GM18508 (cell line): ENCODE measurements around the gene OR2D3.
A peak's percentile ranks its signal among the peaks of the same experiment; 100 is the strongest.
"Not testable (repeated sequence)": the region's sequence is repeated elsewhere in the genome, so short reads cannot be mapped to it uniquely, and the experiment has no call there.

Source experiments
- ATAC-seq: cut with Tn5 transposase; IDR thresholded peaks from one replicate; pipeline ENCODE4 v1.9.1; 2021; ENCODE audit warnings: moderate number of reproducible peaks; ENCODE audit not compliant: insufficient read depth, unreplicated experiment

OR2D3 gene

DNA sequence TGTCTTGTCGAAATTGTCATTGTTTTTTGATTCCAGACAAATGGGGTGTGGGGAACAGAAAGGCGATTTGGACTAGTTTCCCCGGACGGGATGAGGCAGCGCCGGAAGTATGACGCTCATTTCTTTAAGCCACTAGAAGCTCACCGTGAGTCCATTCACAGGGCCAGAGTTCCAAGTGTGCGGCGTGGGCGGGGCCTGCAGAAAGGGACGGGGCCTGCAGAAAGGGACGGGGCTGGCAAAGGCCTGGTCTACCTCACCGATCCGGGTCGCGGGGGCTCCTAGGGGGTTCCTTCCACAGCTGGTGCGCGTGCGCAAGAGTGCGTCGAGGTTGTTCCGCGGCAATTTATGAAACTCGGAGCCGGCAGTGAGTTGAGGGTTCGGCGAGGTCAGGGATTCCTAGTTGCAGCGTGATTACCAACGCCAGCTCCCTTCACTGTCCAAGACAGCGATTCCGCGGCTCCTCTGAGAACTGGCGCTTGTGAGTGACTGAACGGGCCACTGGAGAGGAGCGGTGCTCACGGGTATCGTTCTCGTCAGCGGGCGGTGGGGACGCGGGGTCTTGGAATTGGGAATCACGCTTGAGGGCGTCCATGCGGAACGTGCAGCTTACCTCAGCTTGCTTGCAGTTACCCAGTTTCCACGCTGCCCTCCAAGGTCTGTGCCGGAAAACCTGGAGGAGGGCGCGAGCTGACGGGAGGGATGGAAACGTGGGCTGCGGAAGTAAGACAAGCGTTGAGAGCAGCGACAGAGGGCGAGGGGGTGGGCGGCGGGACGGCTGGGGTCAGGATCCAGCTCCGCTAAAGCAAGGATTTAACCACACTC lies 5.6 kb downstream of the OR2D3 start, which contains the start of gene ZNF215:
Gene ZNF215, plus strand, starts transcription at position 219 of the 822 bp plus-strand sequence. CDS start 5,847 bp downstream, outside the sequence.
- ATAC-seq, result no peak

- peak; percentile 71 for ATAC-seq
Observed at GRCh38 chr11:6927030-6927617, 6.3 kb downstream of the OR2D3 start.

- ATAC-seq, result no peak
Observed at GRCh38 chr11:6928916-6929315, 8.1 kb downstream of the OR2D3 start.

DNA sequence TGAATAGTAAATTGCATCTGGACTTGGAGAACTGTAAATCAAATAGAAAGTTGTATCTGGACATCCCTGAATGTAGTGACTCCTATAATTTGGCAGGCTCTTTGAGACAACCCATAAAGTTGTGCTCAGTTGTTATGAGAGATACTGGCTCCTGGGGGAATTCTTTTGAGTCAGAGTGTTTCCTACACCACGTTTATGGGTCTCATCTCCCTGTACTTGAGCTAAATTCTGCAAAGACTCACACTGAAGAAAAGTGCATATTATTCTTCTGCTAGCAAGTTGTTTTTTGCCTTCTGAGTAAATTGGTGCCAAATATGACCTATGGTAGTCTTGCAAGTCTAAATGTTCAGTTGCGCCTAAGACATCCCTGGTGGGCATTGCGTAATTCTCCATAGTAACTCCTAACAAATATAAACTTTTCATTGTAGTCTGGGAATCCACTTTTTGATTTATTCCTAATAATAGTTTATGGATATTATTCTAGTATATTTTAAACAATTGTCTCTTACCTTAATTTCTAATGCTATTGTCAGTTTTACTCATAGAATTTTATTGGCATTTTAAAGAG lies 10.4 kb downstream of the OR2D3 start:
- no peak for ATAC-seq

DNA sequence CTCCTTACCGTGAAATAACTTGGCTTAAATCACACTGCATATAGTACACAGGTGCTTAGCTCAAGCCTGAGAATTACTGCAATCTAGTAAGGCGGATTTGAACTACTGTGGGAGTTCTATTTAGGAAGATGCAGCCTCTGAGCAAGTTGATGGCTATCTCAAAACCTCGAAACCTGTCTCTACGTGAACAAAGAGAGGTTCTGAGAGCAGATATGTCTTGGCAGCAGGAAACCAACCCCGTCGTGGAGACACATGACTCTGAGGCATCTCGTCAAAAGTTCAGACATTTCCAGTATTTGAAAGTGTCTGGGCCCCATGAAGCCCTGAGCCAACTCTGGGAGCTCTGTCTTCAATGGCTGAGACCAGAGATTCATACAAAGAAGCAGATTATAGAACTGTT lies 11.3 kb downstream of the OR2D3 start:
- ATAC-seq, result no peak

- no peak for ATAC-seq
Observed at GRCh38 chr11:6941970-6942369, 21.2 kb downstream of the OR2D3 start.

DNA sequence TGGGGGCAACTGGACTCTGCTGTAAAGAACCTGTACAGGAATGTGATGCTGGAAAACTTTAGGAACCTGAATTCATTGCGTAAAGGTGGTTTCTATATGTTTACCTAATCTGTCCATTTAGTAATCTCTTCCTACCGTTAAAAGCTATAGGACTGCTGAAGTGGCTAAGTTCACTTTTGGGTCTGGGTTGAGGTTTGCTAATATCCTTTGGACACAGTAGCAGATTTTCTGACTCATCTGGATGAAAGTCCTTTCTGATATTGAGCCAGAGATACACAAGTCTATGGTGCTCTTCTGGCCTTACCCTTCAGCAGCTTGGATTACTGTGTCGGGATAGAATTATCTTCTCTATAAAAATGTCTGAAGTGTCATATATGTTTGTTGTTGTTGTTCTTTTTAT lies 22.3 kb downstream of the OR2D3 start:
- no peak for ATAC-seq

DNA sequence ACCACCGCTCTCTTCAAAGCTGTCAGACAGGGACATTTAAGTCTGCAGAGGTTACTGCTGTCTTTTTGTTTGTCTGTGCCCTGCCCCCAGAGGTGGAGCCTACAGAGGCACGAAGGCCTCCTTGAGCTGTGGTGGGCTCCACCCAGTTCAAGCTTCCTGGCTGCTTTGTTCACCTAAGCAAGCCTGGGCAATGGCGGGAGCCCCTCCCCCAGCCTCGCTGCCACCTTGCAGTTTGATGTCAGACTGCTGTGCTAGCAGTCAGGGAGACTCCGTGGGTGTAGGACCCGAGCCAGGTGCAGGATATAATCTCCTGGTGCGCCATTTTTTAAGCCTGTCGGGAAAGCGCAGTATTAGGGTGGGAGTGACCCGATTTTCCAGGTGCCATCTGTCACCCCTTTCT lies 33.4 kb downstream of the OR2D3 start:
- ATAC-seq, result not testable (repeated sequence)

DNA sequence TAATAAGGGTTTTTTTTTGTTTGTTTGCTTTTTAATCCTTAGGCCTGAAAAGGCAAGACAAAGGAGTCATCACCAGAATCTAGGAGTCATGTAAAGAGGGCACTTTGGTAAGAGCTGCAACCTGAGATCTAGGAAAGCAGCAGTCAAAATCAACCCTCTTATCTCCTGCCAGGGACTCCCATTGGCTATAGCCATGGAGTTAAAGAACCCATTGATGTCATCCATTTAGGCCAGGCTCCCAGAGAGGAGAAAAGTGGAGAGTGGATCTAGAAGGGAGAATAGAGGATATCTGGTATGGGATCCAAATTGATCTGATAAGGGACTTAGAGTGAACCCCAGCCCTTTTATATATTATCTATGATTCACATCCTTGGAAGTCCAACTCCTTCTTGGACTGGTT lies 41.3 kb downstream of the OR2D3 start:
- ATAC-seq, result no peak

GRCh38 chr11:6962673-6963072 lies 41.9 kb downstream of the OR2D3 start:
- no peak for ATAC-seq

- no peak for ATAC-seq
Observed at GRCh38 chr11:6968816-6969215, 48.0 kb downstream of the OR2D3 start.

GRCh38 chr11:6969854-6970253 lies 49.1 kb downstream of the OR2D3 start:
- ATAC-seq, result not testable (repeated sequence)
